Gastrocnemius medialis (tissue), 4 donors: ENCODE measurements around the gene FAM13A. TPM values are rescaled to one million over a fixed set of nuclear protein-coding genes. Genes with fewer than 3 reads are reported as not detected.

Experiments
- ATAC-seq, 2 donors: fragments of 150-250 bp; one replicate each; pipeline ENCODE4 v1.9.1; 2016
- DNase-seq, 2 donors: peaks; one replicate each; pipeline ENCODE4 v3.0.0-alpha.2; 2019
- H3K27ac ChIP-seq, 4 donors: fragments of 200-600 bp; sonication (generic); 1 replicate in 1 of 4; 2 replicates in 3 of 4; pipeline ENCODE4 v1.5.1; 2016 to 2018; ENCODE audit warnings: mild to moderate bottlenecking in 2 of 4, moderate library complexity in 1 of 4
- H3K27me3 ChIP-seq, 3 donors: fragments of 200-600 bp; sonication (generic) in 2 of 3; 1 replicate in 1 of 3; 2 replicates in 2 of 3; pipeline versions ENCODE4 v1.5.1 to v1.6.0; 2016 to 2019; ENCODE audit warnings: mild to moderate bottlenecking in 1 of 3, moderate library complexity in 1 of 3
- H3K36me3 ChIP-seq, 2 donors: fragments of 200-600 bp; sonication (generic) in 1 of 2; one replicate each; pipeline ENCODE4 v1.5.1; 2017 to 2018
- H3K4me1 ChIP-seq, 2 donors: fragments of 200-600 bp; sonication (generic) in 1 of 2; one replicate each; pipeline ENCODE4 v1.5.1; 2016 to 2017; ENCODE audit warnings: mild to moderate bottlenecking in 2 of 2
- H3K4me3 ChIP-seq, 4 donors: fragments of 200-600 bp; sonication (generic) in 3 of 4; 1 replicate in 1 of 4; 2 replicates in 3 of 4; pipeline ENCODE4 v1.5.1; 2016 to 2019; ENCODE audit warnings: mild to moderate bottlenecking in 2 of 4
- H3K9me3 ChIP-seq, 3 donors: fragments of 200-600 bp; sonication (generic) in 2 of 3; 1 replicate in 1 of 3; 2 replicates in 2 of 3; pipeline ENCODE4 v1.5.1; 2016 to 2019
- POLR2A ChIP-seq, 2 donors: fragments of 450-650 bp; IDR thresholded peaks; one replicate each; pipeline ENCODE4 v1.6.1; 2017; ENCODE audit warnings: antibody characterized with exemption in 2 of 2, mild to moderate bottlenecking in 2 of 2, moderate library complexity in 2 of 2
- in situ Hi-C, 4 donors: fragments of 200-750 bp; cut with MboI; loops; one replicate each; pipeline versions ENCODE4 v1.15.0 to v1.8.0; 2017; ENCODE audit warnings: low sequenced_read_pairs in 4 of 4
- intact Hi-C: fragments of 100-400 bp; cut with DNase I; formaldehyde crosslinking; loops from one replicate; pipeline ENCODE4 v1.15.1; 2023; ENCODE audit warnings: low total_unique reads
- total RNA-seq, 4 donors: library from RNA; depleted of rRNA; stranded (reverse); fragments of >200 nt; gene quantifications; one replicate each; pipeline versions ENCODE4 v1.1.0 to v1.2.3, GENCODE V29; 2016
- TF ChIP-seq, protein P1 (sequence below), 5 experiments: fragments of 450-650 bp in 3 of 5; fragments of 200-600 bp in 2 of 5; sonication (generic) in 2 of 5; IDR thresholded peaks in 4 of 5; conservative IDR thresholded peaks in 1 of 5; 1 replicate in 4 of 5; 2 replicates in 1 of 5; pipeline ENCODE4 v1.5.1; 2016 to 2019; ENCODE audit warnings: antibody characterized with exemption in 5 of 5, mild to moderate bottlenecking in 3 of 5, moderate library complexity in 3 of 5

FAM13A gene
- total RNA-seq, 4 donors from 2014 or later = 6.7 to 14.1 (median 11.4) TPM

DNA sequence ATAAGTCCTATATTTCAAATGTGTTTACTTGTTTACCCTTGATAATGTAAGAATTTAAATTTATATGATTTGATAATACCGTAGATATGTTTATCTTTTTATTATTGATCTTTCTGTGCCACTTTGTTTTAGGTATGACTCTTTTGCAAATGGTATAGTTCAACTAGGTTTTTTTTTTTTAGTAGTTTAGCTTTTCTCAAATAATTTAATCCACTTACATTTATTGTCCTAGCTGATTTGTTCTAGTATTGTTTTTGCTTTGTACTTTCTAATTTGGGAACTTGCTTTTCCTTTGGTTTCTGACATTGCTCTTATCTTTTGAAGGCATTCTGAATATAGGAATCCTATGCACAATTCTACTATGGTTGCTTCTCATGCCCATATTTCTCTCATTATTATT is 260.4 kb downstream of the FAM13A start:
- DNase-seq = no peak
- Histone ChIP-seq H3K4me1 (peaks cover 0 to 3% of the 10 kb centered on the region in 2 donors), H3K4me3 (no peak overlapping the region), H3K27ac (no peak overlapping the region), H3K36me3 (no peaks in the 10 kb centered on the region), H3K27me3 (no peaks in the 10 kb centered on the region), H3K9me3 (no peaks in the 10 kb centered on the region)
- TF ChIP-seq, protein P1, sequence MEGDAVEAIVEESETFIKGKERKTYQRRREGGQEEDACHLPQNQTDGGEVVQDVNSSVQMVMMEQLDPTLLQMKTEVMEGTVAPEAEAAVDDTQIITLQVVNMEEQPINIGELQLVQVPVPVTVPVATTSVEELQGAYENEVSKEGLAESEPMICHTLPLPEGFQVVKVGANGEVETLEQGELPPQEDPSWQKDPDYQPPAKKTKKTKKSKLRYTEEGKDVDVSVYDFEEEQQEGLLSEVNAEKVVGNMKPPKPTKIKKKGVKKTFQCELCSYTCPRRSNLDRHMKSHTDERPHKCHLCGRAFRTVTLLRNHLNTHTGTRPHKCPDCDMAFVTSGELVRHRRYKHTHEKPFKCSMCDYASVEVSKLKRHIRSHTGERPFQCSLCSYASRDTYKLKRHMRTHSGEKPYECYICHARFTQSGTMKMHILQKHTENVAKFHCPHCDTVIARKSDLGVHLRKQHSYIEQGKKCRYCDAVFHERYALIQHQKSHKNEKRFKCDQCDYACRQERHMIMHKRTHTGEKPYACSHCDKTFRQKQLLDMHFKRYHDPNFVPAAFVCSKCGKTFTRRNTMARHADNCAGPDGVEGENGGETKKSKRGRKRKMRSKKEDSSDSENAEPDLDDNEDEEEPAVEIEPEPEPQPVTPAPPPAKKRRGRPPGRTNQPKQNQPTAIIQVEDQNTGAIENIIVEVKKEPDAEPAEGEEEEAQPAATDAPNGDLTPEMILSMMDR (IDR thresholded peaks at IDR 0.05 in 4 of 5, conservative IDR thresholded peaks at IDR 0.05 in 1 of 5) = no peak
- TF ChIP-seq POLR2A (IDR thresholded peaks at IDR 0.05) = no peak
- ATAC-seq = no peak
- intact Hi-C loops = loop anchor here (10.0 kb wide), 1 partner anchor 182 kb away; no protein-coding TSS in a partner anchor
- in situ Hi-C loops = no loop called here

GRCh38 chr4:88794952-88795351 is 262.0 kb downstream of the FAM13A start:
- DNase-seq (no peak), ATAC-seq (no peak)
- TF ChIP-seq, protein P1 (IDR thresholded peaks at IDR 0.05 in 4 of 5, conservative IDR thresholded peaks at IDR 0.05 in 1 of 5) = no peak
- no peak for TF ChIP-seq POLR2A (IDR thresholded peaks at IDR 0.05)
- in situ Hi-C loops (no loop called here), intact Hi-C loops (loop anchor here (10.0 kb wide), 1 partner anchor 180 kb away; no protein-coding TSS in a partner anchor)
- Histone ChIP-seq H3K27ac (no peak overlapping the region), H3K4me3 (no peak overlapping the region), H3K9me3 (no peaks in the 10 kb centered on the region), H3K36me3 (peaks cover 0 to 2% of the 10 kb centered on the region in 2 donors), H3K27me3 (no peaks in the 10 kb centered on the region), H3K4me1 (peaks cover 0 to 3% of the 10 kb centered on the region in 2 donors)

- ATAC-seq = no peak
- intact Hi-C loops = loop anchor here (10.0 kb wide), 1 partner anchor 179 kb away; no protein-coding TSS in a partner anchor
These were observed 262.8 kb downstream of the FAM13A start for GRCh38 chr4:88794087-88794690.

DNA sequence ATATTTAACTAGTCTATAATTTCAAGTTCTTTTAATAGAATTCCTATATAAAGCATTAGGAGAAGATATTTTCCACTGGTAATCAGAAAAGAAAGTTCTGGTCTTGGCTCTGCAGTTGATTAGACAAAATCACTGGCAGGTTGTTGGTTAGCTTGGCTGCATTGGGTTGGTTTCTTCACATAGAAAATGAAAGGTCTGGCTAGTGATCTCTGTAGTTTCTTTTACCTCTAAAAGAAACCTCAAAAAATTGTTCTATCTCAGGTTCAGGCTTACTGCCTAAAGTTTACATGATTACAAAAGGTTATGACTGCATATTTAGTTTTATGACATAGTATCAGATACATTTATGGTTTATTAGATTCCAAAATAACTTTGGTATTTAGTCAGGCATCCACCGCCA is 263.5 kb downstream of the FAM13A start:
- no peak for TF ChIP-seq POLR2A (IDR thresholded peaks at IDR 0.05)
- TF ChIP-seq, protein P1 (IDR thresholded peaks at IDR 0.05 in 4 of 5, conservative IDR thresholded peaks at IDR 0.05 in 1 of 5) = no peak
- H3K27ac ChIP-seq = no peak overlapping the region
- ATAC-seq (no peak), DNase-seq (no peak)
- peaks cover 0 to 3% of the 10 kb centered on the region in 2 donors for H3K4me1 ChIP-seq
- H3K27me3 ChIP-seq = no peaks in the 10 kb centered on the region
- H3K36me3 ChIP-seq = peaks cover 0 to 11% of the 10 kb centered on the region in 2 donors
- H3K9me3 ChIP-seq = no peaks in the 10 kb centered on the region
- intact Hi-C loops (loop anchor here (10.0 kb wide), 1 partner anchor 179 kb away; no protein-coding TSS in a partner anchor), in situ Hi-C loops (no loop called here)
- H3K4me3 ChIP-seq = no peak overlapping the region

More at GRCh38 chr4:88794087-88794690, 262.8 kb downstream of the FAM13A start:
- Histone ChIP-seq H3K36me3 (peaks cover 0 to 9% of the 10 kb centered on the region in 2 donors), H3K27me3 (no peaks in the 10 kb centered on the region), H3K9me3 (no peaks in the 10 kb centered on the region), H3K27ac (no peak overlapping the region), H3K4me1 (peaks cover 0 to 3% of the 10 kb centered on the region in 2 donors), H3K4me3 (no peak overlapping the region)
- DNase-seq = no peak
- TF ChIP-seq, protein P1 (IDR thresholded peaks at IDR 0.05 in 4 of 5, conservative IDR thresholded peaks at IDR 0.05 in 1 of 5) = no peak
- no peak for TF ChIP-seq POLR2A (IDR thresholded peaks at IDR 0.05)
- in situ Hi-C loops = no loop called here
